Stimulated activated CD8-positive, alpha-beta memory T cell treated with anti-CD3 and anti-CD28 coated beads, Interleukin-15, amount 100 ng/mL, for 48 hours (primary cell): Measurements from ENCODE around the gene GLYATL1.
"Not testable (repeated sequence)": the region's sequence is repeated elsewhere in the genome, so short reads cannot be mapped to it uniquely, and the experiment has no call there.

Experiments
- DNase-seq, 2 donors: peaks; one replicate each; pipeline ENCODE4 v3.0.0-alpha.2; 2020; ENCODE audit warnings: low read depth in 2 of 2

GLYATL1 gene

DNA sequence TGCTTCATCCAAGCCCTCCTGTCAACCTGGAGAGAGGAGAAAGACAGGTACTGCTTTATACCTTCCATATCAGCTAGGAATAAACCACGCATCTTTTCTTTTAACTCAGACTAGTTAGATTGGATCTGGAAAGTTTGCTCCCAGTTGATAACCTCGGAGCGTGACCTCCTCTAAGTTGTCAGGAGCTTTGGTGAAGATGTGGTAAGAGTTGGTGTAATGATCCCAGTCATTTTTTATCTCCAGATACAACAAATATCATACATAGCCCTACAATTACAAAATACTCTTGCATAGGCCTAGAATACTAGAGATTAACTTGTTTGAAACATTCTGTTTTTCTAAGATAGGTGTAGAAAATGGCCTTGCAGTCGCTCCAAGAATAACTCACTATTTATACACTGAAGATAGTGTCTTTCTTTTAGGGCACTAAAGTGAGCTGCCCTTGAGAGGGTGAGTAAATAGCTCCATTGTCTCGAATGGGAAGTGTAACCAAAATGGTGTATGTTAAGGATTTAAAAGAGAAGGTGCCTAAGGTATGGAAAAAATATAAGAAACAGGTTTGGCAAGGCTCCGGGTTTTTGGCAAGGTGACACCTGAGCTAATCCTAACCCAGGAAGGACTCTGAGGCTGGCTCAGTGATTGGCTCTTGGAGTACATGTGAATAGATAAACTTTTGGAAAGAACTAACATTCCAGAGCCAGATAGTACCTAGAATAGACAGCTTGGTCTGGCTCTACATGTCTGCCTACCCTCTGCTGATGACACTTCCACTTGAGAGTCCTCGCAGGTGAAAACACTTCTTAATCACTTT lies 59.4 kb downstream of the GLYATL1 start:
- no peak for DNase-seq

DNA sequence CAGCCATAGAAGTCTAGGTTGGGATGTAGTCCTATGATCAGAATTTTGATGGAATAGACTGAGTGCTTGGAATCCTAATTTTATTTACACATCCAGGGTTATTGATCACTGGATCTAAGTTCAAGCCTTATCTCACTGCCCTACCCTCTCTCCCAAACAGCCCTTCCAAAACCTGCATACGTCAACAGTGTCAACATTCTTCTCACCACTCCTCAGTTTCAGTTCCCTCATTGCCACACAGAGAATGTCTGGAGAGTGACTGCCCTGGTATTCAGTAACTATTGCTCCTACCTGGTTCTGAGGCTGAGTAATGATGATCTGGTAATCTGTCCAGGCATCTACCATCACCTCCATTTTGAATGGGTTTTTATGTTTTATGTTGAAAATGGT lies 60.0 kb downstream of the GLYATL1 start:
- no peak for DNase-seq

DNA sequence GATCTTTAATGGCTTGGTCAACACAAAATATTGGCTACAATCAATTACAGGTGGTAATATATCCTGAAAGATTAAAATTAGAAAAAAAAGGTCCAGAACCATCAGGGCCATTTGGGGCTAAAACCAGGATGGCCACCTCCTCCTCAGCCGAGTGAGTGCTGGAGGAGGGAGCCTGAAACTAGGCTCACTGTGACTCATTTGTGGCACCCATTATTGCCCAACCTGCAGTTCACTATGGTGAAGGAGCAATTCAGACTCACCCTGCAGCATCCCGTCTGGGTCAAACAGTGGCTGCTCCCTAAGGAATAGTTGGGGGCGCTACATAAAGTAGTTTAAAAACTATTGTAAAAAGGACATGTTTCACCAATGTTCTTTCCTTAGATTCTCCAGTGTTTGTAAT lies 60.7 kb downstream of the GLYATL1 start:
- DNase-seq = no peak

DNA sequence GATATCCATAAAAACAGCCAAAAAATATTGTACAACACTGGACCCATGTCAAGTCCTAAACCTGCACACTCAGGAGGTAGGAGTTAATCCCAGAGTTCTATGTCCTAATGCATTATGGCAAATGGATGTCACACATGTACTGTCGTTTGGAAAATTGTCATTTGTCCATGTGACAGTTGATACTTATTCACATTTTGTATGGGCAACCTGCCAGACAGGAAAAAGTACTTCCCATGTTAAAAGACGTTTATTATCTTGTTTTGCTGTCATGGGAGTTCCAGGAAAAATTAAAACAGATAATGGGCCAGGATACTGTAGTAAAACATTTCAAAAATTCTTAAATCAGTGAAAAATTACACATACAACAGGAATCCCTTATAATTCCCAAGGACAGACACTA lies 62.7 kb downstream of the GLYATL1 start:
- DNase-seq = not testable (repeated sequence)
